Activated T-cell treated with anti-CD3 and anti-CD28 coated beads, Interleukin-2, amount 50 U/mL, for 1 hour (primary cell): ENCODE data around the gene PLN.

ENCODE experiments used
- DNase-seq: peaks from one replicate; pipeline ENCODE4 v3.0.0-alpha.2; 2020

Gene PLN

GRCh38 chr6:118548136-118548535, at the start of gene PLN:
Gene PLN, plus strand, starts transcription at chr6:118548296. Its CDS starts 10,626 bp downstream, at chr6:118558922.
- DNase-seq, result no peak

GRCh38 chr6:118500130-118501015, 47.7 kb upstream of the PLN start:
- no peak for DNase-seq

GRCh38 chr6:118501099-118501498, 47.0 kb upstream of the PLN start:
- no peak for DNase-seq

GRCh38 chr6:118501765-118502164, 46.3 kb upstream of the PLN start:
- no peak for DNase-seq

- DNase-seq, result no peak
Measured at GRCh38 chr6:118502169-118502568, 45.9 kb upstream of the PLN start.

- DNase-seq, result no peak
Measured at GRCh38 chr6:118504611-118505010, 43.5 kb upstream of the PLN start.

- no peak for DNase-seq
Measured at GRCh38 chr6:118505656-118506055, 42.4 kb upstream of the PLN start.

GRCh38 chr6:118506071-118506638, 41.9 kb upstream of the PLN start:
- no peak for DNase-seq

- DNase-seq, result no peak
Measured at GRCh38 chr6:118507636-118508035, 40.5 kb upstream of the PLN start.

- DNase-seq, result no peak
Measured at GRCh38 chr6:118509009-118509617, 39.0 kb upstream of the PLN start.

GRCh38 chr6:118511930-118512715, 36.0 kb upstream of the PLN start:
- no peak for DNase-seq

- no peak for DNase-seq
Measured at GRCh38 chr6:118514689-118515088, 33.4 kb upstream of the PLN start.

GRCh38 chr6:118522422-118522821, 25.7 kb upstream of the PLN start:
- no peak for DNase-seq

GRCh38 chr6:118523216-118523615, 24.9 kb upstream of the PLN start:
- DNase-seq, result no peak

- no peak for DNase-seq
Measured at GRCh38 chr6:118524686-118525085, 23.4 kb upstream of the PLN start.

- DNase-seq, result no peak
Measured at GRCh38 chr6:118525913-118526780, 21.9 kb upstream of the PLN start.

GRCh38 chr6:118528129-118528528, 20.0 kb upstream of the PLN start:
- no peak for DNase-seq

- no peak for DNase-seq
Measured at GRCh38 chr6:118529756-118530155, 18.3 kb upstream of the PLN start.

GRCh38 chr6:118530942-118531341, 17.2 kb upstream of the PLN start:
- DNase-seq, result no peak

- no peak for DNase-seq
Measured at GRCh38 chr6:118535176-118535844, 12.8 kb upstream of the PLN start.

- no peak for DNase-seq
Measured at GRCh38 chr6:118536478-118536877, 11.6 kb upstream of the PLN start.

- no peak for DNase-seq
Measured at GRCh38 chr6:118537574-118537973, 10.5 kb upstream of the PLN start.
